Mesothelial cell of epicardium (in vitro differentiated cells): ENCODE data around the gene AGPAT3. TPM values are rescaled to one million over a fixed set of nuclear protein-coding genes. Genes with fewer than 3 reads are reported as not detected.

Source experiments
- DNase-seq, 2 experiments: peaks; one replicate each; pipeline ENCODE4 v3.0.0; 2021; ENCODE audit warnings: low spot score in 2 of 2; ENCODE audit not compliant: unreplicated experiment in 2 of 2
- H3K27ac Mint-ChIP-seq: 2 replicates; pipeline ENCODE4 v1.8.0; 2021; ENCODE audit warnings: mixed read lengths
- H3K27me3 Mint-ChIP-seq: 2 replicates; pipeline ENCODE4 v1.8.0; 2021; ENCODE audit warnings: low read depth, mixed read lengths
- H3K36me3 Mint-ChIP-seq: 2 replicates; pipeline ENCODE4 v1.8.0; 2021; ENCODE audit warnings: mixed read lengths
- H3K4me1 Mint-ChIP-seq: 2 replicates; pipeline ENCODE4 v1.8.0; 2021; ENCODE audit warnings: mixed read lengths
- H3K4me3 Mint-ChIP-seq: 2 replicates; pipeline ENCODE4 v1.8.0; 2021; ENCODE audit warnings: mild to moderate bottlenecking, moderate library complexity, mixed read lengths
- H3K9me3 Mint-ChIP-seq: 2 replicates; pipeline ENCODE4 v1.8.0; 2021; ENCODE audit warnings: mixed read lengths
- total RNA-seq: library from RNA; stranded (reverse); gene quantifications from 3 replicates; pipeline ENCODE4 v1.2.1, GENCODE V29; 2021
- TF ChIP-seq, protein P1 (sequence below): fragments of 200-600 bp; sonication (generic); IDR thresholded peaks from one replicate; pipeline ENCODE4 v1.5.0; 2021; ENCODE audit warnings: antibody characterized with exemption; ENCODE audit not compliant: unreplicated experiment

AGPAT3 gene
- total RNA-seq, 1 donor from 2014 or later, result 71.0 TPM

DNA sequence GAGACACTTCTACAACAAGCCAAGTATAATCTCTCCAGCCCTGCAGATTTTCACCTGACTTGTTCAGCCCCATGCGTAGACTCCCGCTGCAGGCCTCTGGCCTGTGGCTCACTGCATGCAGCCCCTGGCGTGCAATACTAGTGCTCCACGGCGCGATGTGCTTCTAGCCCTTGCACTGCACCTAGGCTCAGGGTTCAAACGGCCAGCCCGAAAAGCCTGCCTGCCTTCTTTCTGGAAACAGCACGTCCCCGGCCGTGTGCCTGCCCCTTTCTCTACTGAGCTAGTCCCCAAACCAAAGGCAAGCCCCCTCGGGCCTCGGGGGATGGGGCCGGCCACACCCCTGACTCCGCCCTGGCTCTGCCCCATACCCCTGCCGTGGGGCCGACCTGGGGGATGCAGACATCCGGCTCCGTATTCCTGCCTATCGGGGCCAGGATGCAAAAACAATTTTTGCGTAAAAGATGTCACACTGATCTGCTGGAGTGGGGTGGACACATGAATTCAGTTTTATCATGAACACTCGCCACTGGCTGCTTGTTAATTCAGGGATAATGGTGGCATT is 120.7 kb downstream of the AGPAT3 start:
- peaks cover 14% of the 10 kb centered on the region for H3K4me1 Mint-ChIP-seq
- H3K9me3 Mint-ChIP-seq, result no peaks in the 10 kb centered on the region
- H3K27ac Mint-ChIP-seq, result no peak overlapping the region
- H3K27me3 Mint-ChIP-seq, result no peaks in the 10 kb centered on the region
- peaks cover 4% of the 10 kb centered on the region for H3K36me3 Mint-ChIP-seq
- TF ChIP-seq, protein P1, sequence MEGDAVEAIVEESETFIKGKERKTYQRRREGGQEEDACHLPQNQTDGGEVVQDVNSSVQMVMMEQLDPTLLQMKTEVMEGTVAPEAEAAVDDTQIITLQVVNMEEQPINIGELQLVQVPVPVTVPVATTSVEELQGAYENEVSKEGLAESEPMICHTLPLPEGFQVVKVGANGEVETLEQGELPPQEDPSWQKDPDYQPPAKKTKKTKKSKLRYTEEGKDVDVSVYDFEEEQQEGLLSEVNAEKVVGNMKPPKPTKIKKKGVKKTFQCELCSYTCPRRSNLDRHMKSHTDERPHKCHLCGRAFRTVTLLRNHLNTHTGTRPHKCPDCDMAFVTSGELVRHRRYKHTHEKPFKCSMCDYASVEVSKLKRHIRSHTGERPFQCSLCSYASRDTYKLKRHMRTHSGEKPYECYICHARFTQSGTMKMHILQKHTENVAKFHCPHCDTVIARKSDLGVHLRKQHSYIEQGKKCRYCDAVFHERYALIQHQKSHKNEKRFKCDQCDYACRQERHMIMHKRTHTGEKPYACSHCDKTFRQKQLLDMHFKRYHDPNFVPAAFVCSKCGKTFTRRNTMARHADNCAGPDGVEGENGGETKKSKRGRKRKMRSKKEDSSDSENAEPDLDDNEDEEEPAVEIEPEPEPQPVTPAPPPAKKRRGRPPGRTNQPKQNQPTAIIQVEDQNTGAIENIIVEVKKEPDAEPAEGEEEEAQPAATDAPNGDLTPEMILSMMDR, result no peak
- H3K4me3 Mint-ChIP-seq, result peak overlapping the region; percentile 18
- DNase-seq, result no peak

DNA sequence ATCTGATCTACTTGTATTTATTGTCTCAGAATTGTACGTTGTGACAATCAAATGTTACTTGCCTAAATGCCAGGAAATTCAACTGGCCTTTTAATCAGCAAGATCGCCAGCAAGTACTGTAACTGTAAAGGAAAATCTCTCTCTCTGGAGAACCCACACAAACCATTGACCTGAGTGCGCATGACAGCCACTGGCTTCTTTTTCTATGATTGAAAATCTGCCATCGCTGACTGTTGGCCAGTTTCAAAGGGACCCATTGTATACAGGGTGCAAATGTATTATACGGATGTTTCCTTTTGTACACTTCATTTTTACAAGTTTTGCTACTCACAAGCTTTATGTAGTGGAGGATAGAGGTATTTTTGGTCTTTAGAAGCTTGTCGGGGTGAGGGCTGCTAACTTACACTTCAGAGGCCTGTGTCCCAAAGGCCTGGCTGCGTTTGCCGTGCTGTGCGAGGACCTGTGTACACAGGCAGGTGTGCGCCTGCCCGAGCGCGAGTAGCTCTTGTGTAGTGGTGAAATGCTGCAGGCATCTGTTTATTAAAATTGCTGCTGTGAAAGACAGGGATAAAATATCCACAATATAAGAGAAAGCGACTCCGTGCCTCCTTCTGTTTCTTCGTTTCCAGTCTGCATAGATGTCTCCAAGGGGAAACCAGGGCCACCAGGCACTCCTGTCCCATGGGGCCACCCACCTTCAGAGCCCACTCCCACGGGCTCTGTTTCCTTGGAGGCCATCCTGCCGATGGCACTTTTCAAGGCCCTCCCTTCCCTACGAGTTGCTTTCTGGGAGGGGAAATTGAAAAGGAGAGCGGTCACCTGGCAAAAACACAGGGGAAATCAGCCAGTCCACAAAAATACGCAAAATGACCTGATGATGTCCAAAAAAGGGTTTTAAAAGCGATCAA is 121.8 kb downstream of the AGPAT3 start:
- H3K27me3 Mint-ChIP-seq, result no peaks in the 10 kb centered on the region
- H3K4me1 Mint-ChIP-seq, result peaks cover 14% of the 10 kb centered on the region
- peaks cover 1% of the 10 kb centered on the region for H3K36me3 Mint-ChIP-seq
- no peak overlapping the region for H3K4me3 Mint-ChIP-seq
- DNase-seq, result no peak
- H3K27ac Mint-ChIP-seq, result peak overlapping the region; percentile 25
- TF ChIP-seq, protein P1, result no peak
- H3K9me3 Mint-ChIP-seq, result no peaks in the 10 kb centered on the region

DNA sequence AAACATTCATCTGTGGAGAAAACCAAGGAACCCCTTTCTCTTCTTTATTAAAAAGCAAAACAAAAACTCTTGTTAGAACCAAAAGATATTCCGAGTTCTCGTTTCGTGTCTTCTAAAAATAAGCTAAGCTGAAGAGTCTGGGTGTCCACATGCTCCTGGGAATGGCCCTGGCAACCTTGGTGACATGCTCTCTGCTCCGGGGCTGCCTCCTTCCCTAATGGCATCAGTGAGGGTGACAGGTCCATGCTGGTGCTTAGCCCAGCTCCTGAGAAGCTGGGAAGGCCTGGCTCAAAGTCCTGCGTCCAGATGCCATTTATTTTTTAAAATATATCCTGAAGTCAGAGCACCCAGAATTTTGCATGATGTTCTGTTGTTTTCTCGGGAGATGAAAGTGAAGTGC is 122.5 kb downstream of the AGPAT3 start:
- TF ChIP-seq, protein P1, result no peak
- Mint-ChIP-seq H3K27me3 (no peaks in the 10 kb centered on the region), H3K4me1 (peaks cover 14% of the 10 kb centered on the region), H3K27ac (no peak overlapping the region), H3K36me3 (peaks cover 1% of the 10 kb centered on the region), H3K4me3 (no peak overlapping the region), H3K9me3 (no peaks in the 10 kb centered on the region)
- no peak for DNase-seq

DNA sequence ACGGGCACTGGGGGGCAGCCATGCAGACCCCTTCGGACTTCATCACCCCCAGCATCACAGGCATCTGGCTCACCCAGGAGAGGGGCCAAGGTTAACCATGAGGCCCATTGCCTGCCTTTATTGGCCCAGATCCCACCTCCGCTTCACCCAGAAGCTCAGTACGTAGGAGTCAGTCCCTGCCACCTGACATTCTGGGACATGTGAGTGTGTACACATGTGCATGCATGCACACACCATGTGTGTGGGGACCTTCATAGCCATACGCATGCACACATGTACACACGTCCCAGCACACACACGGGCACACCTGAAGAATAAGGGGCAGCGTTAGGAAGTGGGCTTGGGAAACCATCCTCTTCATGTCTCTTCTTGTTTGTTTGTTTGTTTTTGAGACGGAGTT is 123.0 kb downstream of the AGPAT3 start:
- no peaks in the 10 kb centered on the region for H3K27me3 Mint-ChIP-seq
- no peak overlapping the region for H3K4me3 Mint-ChIP-seq
- no peaks in the 10 kb centered on the region for H3K36me3 Mint-ChIP-seq
- no peaks in the 10 kb centered on the region for H3K9me3 Mint-ChIP-seq
- peaks cover 14% of the 10 kb centered on the region for H3K4me1 Mint-ChIP-seq
- H3K27ac Mint-ChIP-seq, result no peak overlapping the region
- DNase-seq, result no peak
- TF ChIP-seq, protein P1, result no peak

DNA sequence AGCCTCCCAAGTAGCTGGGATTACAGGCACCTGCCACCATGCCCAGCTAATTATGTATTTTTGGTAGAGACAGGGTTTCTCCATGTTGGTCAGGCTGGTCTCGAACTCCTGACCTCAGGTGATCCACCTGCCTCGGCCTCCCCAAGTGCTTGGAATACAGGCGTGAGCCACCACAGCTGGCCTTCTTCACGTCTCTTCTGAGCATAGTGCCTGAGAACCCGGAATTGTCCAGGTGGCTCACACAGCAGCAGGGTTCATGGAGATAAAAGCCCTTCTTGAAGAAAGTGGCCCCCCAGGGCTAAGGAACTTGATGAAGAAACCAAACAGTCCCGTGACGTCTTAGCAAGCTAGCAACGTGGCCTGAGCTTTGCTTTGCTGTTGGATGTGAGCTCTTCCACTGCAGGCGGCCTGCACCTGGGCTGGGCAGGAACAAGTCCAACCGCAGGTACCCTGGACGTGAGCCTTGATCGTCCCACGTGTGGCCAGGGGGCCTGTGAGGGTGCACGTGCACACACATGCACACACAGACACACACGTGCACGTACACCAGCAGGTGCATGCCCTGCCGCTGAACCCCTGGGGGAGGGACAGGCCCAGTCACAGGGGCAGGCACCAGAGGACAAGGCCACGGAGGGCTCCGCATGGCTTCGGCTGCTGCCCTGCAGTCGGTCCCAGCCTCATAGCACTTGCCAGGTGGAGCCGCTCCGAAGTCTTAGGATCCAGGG is 123.6 kb downstream of the AGPAT3 start:
- no peak overlapping the region for H3K27ac Mint-ChIP-seq
- H3K36me3 Mint-ChIP-seq, result no peaks in the 10 kb centered on the region
- H3K4me1 Mint-ChIP-seq, result peaks cover 14% of the 10 kb centered on the region
- TF ChIP-seq, protein P1, result no peak
- H3K9me3 Mint-ChIP-seq, result no peaks in the 10 kb centered on the region
- no peak for DNase-seq
- H3K4me3 Mint-ChIP-seq, result no peak overlapping the region
- H3K27me3 Mint-ChIP-seq, result no peaks in the 10 kb centered on the region
